ENCODE measurements around the gene MESD. TPM values are rescaled to one million over a fixed set of nuclear protein-coding genes. Genes with fewer than 3 reads are reported as not detected.

The MESD gene
- total and polyA plus RNA-seq, 8 donors = 24.2 to 44.1 (median 42.7) TPM

DNA sequence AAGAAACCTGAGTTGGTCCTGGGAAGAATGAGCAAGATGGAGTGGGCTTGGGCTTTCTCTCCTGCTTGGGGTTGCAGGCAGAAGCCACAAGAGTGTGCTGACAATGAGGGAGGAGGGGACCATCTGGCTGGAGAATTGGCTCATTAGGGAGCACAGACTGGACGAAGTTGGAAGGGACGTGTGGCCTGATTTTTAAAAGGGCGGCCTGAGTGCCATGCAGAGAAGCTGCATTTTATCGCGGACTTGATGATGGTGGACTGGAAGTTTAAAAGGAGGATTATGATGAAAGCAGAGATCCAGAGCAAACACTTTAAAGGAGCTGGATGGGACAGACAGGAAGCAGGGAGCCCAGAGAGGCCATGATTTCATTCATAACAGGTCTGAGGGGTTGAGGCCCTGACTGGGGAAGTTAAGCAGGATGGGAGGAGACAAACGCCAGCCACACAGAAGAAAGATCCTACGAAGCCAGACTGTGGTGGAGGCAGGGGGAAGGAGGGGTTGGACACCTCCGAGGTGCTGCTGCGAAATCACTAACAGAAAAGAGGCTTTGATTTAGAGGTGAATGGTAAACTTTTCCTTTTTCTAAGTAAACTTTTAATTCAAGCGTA, 34.8 kb upstream of the MESD start:
- intact Hi-C loops (cut with DNase I) = no loop called here
- Histone ChIP-seq H3K27me3 (no peaks in the 10 kb centered on the region), H3K36me3 (no peaks in the 10 kb centered on the region), H3K4me1 (peaks cover 4 to 50% of the 10 kb centered on the region in 2 donors), H3K4me3 (no peak overlapping the region), H3K27ac (peak overlapping the region; percentile 41 to 86), H3K9me3 (no peaks in the 10 kb centered on the region)
- TF ChIP-seq, protein P1, sequence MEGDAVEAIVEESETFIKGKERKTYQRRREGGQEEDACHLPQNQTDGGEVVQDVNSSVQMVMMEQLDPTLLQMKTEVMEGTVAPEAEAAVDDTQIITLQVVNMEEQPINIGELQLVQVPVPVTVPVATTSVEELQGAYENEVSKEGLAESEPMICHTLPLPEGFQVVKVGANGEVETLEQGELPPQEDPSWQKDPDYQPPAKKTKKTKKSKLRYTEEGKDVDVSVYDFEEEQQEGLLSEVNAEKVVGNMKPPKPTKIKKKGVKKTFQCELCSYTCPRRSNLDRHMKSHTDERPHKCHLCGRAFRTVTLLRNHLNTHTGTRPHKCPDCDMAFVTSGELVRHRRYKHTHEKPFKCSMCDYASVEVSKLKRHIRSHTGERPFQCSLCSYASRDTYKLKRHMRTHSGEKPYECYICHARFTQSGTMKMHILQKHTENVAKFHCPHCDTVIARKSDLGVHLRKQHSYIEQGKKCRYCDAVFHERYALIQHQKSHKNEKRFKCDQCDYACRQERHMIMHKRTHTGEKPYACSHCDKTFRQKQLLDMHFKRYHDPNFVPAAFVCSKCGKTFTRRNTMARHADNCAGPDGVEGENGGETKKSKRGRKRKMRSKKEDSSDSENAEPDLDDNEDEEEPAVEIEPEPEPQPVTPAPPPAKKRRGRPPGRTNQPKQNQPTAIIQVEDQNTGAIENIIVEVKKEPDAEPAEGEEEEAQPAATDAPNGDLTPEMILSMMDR (IDR thresholded peaks at IDR 0.05) = no peak
- DNase-seq = peak in 2 of 4 donors; percentile 21 to 36
- ATAC-seq = peak; percentile 66

DNA sequence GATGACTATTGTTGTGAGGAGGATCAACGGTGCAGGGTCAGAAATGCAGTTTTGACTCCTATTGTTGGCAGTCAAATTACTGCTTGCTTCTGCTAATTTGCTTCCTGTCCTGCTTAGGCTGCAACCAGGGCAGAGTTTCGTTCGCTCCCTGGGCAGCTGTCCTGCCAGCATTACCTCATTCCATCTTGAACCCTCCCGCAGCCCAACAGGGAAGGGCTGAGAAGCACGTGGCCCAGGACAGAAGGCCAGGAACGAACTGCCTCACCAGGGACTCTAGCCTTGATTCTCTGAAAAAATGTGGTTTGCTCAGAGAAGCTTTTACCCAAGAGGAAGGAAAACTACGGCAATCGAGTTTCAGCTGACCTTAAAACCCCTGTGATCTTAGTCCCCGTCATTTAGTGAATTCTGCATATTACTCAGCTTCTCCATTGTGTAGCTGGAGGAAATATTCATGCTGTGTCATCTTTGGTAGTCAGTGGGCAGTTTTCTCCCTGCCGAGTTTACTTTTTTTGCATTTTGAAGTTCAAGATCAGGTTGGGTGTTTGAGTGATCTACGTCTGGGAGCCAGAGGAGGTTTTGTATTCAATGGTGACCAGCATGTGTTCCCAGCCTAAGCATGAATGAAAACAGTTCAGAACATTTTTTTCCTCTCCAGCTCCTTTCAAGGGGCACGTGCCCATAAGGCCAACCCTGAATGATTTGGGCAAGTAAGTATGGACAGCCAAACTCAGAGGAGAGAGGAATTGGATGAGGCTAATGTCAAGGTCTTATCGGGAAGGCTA, 34.1 kb upstream of the MESD start:
- ATAC-seq = peak; percentile 91
- Histone ChIP-seq H3K9me3 (no peaks in the 10 kb centered on the region), H3K4me1 (peaks cover 4 to 43% of the 10 kb centered on the region in 2 donors), H3K4me3 (no peak overlapping the region), H3K36me3 (no peaks in the 10 kb centered on the region), H3K27me3 (no peaks in the 10 kb centered on the region), H3K27ac (peak overlapping the region; percentile 41 to 86)
- intact Hi-C loops (cut with DNase I) = no loop called here
- DNase-seq = peak in 3 of 4 donors; percentile 12 to 88 (median 84)
- TF ChIP-seq, protein P1 (IDR thresholded peaks at IDR 0.05) = no peak

DNA sequence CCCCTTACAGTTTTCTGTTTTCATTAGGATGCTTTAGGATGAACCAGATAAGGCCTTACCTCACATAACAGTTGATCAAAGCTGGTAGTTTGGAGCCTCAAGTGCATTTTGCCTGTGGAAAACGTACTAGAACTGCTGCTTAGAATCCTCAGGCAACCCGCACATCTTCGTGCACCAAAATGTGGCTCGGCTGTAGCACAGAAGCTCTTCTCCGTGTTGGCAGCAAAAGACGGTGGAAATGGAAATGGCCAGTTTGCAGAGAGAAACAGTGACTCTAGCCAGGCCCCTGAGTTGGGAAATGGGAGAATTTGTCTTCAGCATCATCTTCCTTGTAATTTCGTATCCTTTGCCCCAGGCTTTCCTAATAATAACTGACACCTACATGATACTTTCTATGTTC, 31.7 kb upstream of the MESD start:
- Histone ChIP-seq H3K27me3 (no peaks in the 10 kb centered on the region), H3K36me3 (no peaks in the 10 kb centered on the region), H3K4me3 (no peak overlapping the region), H3K4me1 (peaks cover 4 to 33% of the 10 kb centered on the region in 2 donors), H3K9me3 (no peaks in the 10 kb centered on the region), H3K27ac (no peak overlapping the region)
- TF ChIP-seq, protein P1 (IDR thresholded peaks at IDR 0.05) = no peak
- ATAC-seq (no peak), DNase-seq (no peak)
- intact Hi-C loops (cut with DNase I) = no loop called here

DNA sequence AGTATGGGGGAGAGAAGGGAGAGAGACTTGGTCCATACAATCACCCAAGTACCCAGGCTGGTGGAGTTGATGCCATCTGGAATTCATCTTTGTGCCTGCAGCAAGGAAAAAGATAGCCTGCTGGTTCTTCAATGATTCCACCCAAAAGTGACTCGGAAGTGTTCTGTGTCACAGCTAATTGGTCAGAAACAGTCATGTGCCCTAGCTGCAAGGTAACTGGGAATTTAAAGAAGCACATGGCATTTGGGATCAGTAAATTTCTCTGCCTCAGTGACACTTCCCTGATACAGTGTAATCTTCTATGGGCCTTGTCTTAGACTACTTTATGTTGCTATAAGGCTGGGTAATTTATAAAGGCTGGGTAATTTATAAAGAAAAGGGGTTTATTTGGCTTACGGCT, 28.6 kb upstream of the MESD start:
- no peak for DNase-seq
- peaks cover 3 to 13% of the 10 kb centered on the region in 2 donors for H3K4me1 ChIP-seq
- no peak for ATAC-seq

More for the DNA sequence above, 28.6 kb upstream of the MESD start:
- TF ChIP-seq, protein P1 (IDR thresholded peaks at IDR 0.05) = no peak
- no peak overlapping the region for H3K4me3 ChIP-seq
- H3K9me3 ChIP-seq = no peaks in the 10 kb centered on the region
- H3K36me3 ChIP-seq = no peaks in the 10 kb centered on the region
- no peaks in the 10 kb centered on the region for H3K27me3 ChIP-seq
- intact Hi-C loops (cut with DNase I) = no loop called here
- H3K27ac ChIP-seq = no peak overlapping the region
